BLaER1 treated with 17β-estradiol and CSF1 and Interleukin-3, amounts not matched to agents 10 nM and 100 nM (cell line): ENCODE data around the gene STRADB.

Experiments
- H3K27ac ChIP-seq, 11 experiments: shearing (Covaris generic); formaldehyde crosslinking; 2 replicates each; pipeline ENCODE4 v1.8.1; 2022
- H3K27me3 ChIP-seq, 11 experiments: shearing (Covaris generic); formaldehyde crosslinking; 2 replicates each; pipeline ENCODE4 v1.8.1; 2022
- H3K36me3 ChIP-seq, 11 experiments: shearing (Covaris generic); formaldehyde crosslinking; 2 replicates each; pipeline ENCODE4 v1.8.1; 2022
- H3K4me1 ChIP-seq, 10 experiments: shearing (Covaris generic); formaldehyde crosslinking; 2 replicates each; pipeline ENCODE4 v1.8.1; 2022
- H3K4me2 ChIP-seq, 11 experiments: shearing (Covaris generic); formaldehyde crosslinking; 2 replicates each; pipeline ENCODE4 v1.8.1; 2022
- H3K4me3 ChIP-seq, 10 experiments: shearing (Covaris generic); formaldehyde crosslinking; 2 replicates each; pipeline ENCODE4 v1.8.1; 2022
- H3K9ac ChIP-seq, 11 experiments: shearing (Covaris generic); formaldehyde crosslinking; 2 replicates each; pipeline ENCODE4 v1.8.1; 2022
- H3K9me3 ChIP-seq, 11 experiments: shearing (Covaris generic); formaldehyde crosslinking; replicated peaks in 1 of 11; 2 replicates each; pipeline ENCODE4 v1.8.1; 2022
- H4K20me1 ChIP-seq, 11 experiments: shearing (Covaris generic); formaldehyde crosslinking; 2 replicates each; pipeline ENCODE4 v1.8.1; 2022
- Cebpa-rat ChIP-seq, 11 experiments: shearing (Covaris generic); IDR thresholded peaks; 2 replicates each; pipeline ENCODE4 v1.8.1; 2022

Gene STRADB

DNA sequence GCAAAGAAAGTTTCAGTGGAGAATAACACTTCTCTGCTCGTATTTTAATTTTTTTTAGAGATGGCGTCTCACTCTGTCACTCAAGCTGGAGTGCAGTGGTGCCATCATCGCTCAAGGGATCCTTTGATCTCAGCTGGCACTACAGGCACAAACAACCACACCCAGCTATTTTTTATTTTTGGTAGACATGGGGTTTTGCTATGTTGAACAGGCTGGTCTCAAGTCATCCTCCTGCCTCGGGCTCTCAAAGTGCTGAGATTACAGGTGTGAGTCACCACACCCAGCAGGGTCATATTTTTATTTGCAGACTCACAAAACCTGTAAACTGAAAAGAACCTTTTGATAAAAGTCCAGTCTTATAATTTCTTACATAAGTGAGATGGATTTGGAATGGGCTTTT is 2.8 kb upstream of the STRADB start:
- Histone ChIP-seq H3K4me2 (peak overlapping the region in 5 of 11 experiments; percentile 2 to 21 (median 6); a peak in 2 of 22 replicates), H3K4me1 (peaks cover 19 to 40% (median 35%) of the 10 kb centered on the region in 10 experiments), H3K4me3 (no peak overlapping the region)

DNA sequence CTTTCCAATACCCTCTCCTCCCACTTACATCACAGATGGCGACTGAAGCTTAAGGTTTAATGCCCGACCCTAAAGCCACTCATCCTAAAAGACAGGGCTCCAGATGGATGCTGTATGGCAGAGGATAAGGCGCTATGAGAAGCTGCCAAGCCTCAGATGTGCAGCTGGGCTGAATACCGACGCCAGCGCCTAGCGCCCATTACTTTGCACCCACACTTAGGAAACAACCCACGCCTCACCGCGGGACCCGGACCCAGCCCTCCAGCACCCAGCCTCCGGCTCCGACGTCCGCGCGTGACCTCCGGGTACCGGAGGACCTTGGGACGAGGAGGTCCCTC is 617 bp upstream of the STRADB start:
- no peaks in the 10 kb centered on the region for H3K9me3 ChIP-seq
- H3K27ac ChIP-seq = peak overlapping the region; percentile 42 to 90 (median 85); a peak in 21 of 22 replicates
- TF ChIP-seq Cebpa-rat (IDR thresholded peaks at IDR 0.05) = no peak
- H3K4me2 ChIP-seq = peak overlapping the region; percentile 81 to 96 (median 89)
- peaks cover 19 to 38% (median 31%) of the 10 kb centered on the region in 10 experiments for H3K4me1 ChIP-seq
- no peaks in the 10 kb centered on the region for H3K27me3 ChIP-seq
- H3K4me3 ChIP-seq = peak overlapping the region; percentile 73 to 90 (median 85)
- H3K36me3 ChIP-seq = peaks cover 0 to 18% (median 2%) of the 10 kb centered on the region in 11 experiments; a peak in 8 of 22 replicates
- H3K9ac ChIP-seq = peak overlapping the region; percentile 80 to 93 (median 86)
- H4K20me1 ChIP-seq = peaks cover 0 to 10% (median 0%) of the 10 kb centered on the region in 11 experiments; a peak in 3 of 22 replicates

More for the DNA sequence above, 2.8 kb upstream of the STRADB start:
- no peak overlapping the region for H3K27ac ChIP-seq
- H3K9me3 ChIP-seq = no peaks in the 10 kb centered on the region
- H3K27me3 ChIP-seq = no peaks in the 10 kb centered on the region
- H3K36me3 ChIP-seq = peaks cover 0 to 12% (median 0%) of the 10 kb centered on the region in 11 experiments; a peak in 2 of 22 replicates
- H3K9ac ChIP-seq = no peak overlapping the region
- TF ChIP-seq Cebpa-rat (IDR thresholded peaks at IDR 0.05) = no peak
- peaks cover 0 to 22% (median 0%) of the 10 kb centered on the region in 11 experiments; a peak in 4 of 22 replicates for H4K20me1 ChIP-seq

DNA sequence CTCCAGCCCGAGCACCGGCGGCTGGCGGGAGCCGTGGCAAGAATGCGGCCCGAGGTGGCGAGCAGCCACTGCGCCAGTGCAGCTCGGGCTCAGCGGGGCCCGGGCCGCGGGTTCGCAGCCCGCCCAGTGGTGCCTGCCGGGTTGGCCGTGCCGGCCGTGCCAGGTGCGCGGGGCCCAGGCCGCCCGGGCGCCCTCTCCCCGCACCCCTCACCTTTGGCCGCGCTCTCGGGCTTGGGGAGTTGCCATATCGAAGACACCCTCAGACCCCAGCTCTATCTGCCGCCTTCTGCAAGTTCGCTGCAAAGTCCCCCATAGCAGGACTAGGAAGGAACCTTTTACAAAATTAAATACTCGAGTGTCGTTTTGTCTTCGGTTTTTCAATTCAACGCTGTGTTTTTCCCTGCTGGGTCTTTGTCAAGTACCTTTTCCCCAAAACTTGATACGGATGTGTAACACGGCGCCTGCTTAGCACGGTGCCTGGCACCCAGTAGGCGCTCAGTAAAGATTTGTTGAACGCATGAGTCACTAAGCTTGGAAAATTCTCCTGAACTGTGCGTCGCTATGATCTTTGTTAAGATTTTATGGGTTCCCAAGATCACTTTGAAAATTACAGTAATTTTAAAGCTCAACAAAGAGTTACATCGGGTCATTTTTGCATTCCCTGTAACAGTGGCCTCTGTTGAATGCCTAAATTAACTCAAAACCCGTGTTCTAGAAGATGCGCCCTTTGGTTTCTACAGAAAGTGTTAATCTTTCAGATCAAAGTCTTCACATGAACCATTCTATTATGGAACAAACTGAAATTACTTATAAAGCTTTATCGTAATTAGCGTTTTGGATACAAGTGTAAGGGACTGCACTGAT is 750 bp downstream of the STRADB start:
- Histone ChIP-seq H3K27me3 (no peaks in the 10 kb centered on the region), H3K4me1 (peaks cover 19 to 36% (median 31%) of the 10 kb centered on the region in 10 experiments), H3K27ac (peak overlapping the region; percentile 43 to 90 (median 85); a peak in 21 of 22 replicates), H3K36me3 (peaks cover 0 to 20% (median 4%) of the 10 kb centered on the region in 11 experiments; a peak in 8 of 22 replicates), H3K4me2 (peak overlapping the region; percentile 71 to 97 (median 85)), H3K9ac (peak overlapping the region; percentile 80 to 93 (median 86)), H3K9me3 (no peaks in the 10 kb centered on the region), H4K20me1 (peaks cover 0 to 7% (median 0%) of the 10 kb centered on the region in 11 experiments; a peak in 3 of 22 replicates), H3K4me3 (peak overlapping the region; percentile 73 to 90 (median 85))
- TF ChIP-seq Cebpa-rat (IDR thresholded peaks at IDR 0.05) = no peak

DNA sequence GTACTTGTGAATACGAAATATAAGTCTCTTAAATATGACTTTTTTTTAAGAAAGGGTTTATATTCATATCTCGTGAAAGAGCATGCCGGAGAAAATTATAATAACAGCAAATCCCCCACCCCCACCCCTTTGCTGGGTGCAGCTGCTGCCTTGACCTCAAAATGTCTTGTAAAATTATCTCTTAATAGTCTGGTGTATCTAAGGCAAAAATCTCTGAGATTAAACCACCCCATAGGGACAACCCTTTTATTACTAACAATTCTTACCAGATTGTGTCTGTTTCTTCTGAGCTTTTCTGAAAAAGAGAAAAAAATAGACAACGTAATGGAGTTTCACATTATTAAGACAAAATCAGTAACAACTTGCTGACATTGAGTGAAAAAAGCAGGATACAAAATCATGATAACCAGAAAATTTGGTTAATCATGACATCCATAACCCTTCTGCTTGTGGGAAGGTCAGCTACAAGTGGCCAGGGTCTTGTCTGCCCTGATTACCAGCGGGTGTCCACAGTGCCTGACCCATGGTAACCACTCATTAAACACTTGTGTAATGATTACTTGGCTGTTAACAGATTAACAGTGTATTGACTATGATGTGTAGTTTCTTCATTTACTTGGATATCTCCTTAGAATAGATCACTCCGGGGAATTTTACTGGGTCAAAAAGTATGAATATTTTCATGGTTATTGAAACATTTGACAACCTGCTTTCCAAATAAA is 1.5 kb downstream of the STRADB start:
- H3K27me3 ChIP-seq = no peaks in the 10 kb centered on the region
- H3K4me3 ChIP-seq = peak overlapping the region in 3 of 10 experiments; percentile 85 to 90 (median 88); a peak in 3 of 20 replicates
- no peaks in the 10 kb centered on the region for H3K9me3 ChIP-seq
- no peak for TF ChIP-seq Cebpa-rat (IDR thresholded peaks at IDR 0.05)
- peak overlapping the region; percentile 71 to 97 (median 85); a peak in 19 of 22 replicates for H3K4me2 ChIP-seq
- peak overlapping the region in 1 of 11 experiments; percentile 85; a peak in 1 of 22 replicates for H3K9ac ChIP-seq
- no peaks in the 10 kb centered on the region; a peak in 1 of 22 replicates for H4K20me1 ChIP-seq
- H3K4me1 ChIP-seq = peaks cover 19 to 40% (median 31%) of the 10 kb centered on the region in 10 experiments
- H3K36me3 ChIP-seq = peaks cover 0 to 16% (median under 1%) of the 10 kb centered on the region in 11 experiments; a peak in 7 of 22 replicates
- H3K27ac ChIP-seq = no peak overlapping the region

DNA sequence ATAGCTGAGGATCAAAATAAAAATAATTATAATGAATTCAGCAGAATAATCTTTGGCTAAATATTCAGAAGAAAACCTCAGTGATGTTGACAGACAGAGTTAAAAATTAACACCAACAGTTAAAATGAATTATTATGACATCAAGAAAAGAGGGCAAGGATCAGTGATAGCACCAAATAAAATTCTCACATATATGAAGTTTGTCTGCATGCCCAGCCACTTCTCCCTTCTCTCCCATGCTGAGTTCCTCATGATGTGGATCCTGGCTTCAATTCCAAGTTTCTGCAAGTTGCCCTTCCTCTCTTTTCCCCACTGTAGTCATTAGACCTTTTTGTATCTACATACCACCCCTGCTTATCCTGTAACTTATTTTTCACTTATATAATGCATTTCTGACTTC is 6.8 kb downstream of the STRADB start:
- no peak for TF ChIP-seq Cebpa-rat (IDR thresholded peaks at IDR 0.05)
- Histone ChIP-seq H3K9me3 (peaks cover 0 to 21% (median 17%) of the 10 kb centered on the region in 11 experiments; a peak in 19 of 22 replicates), H3K27ac (no peak overlapping the region; a peak in 1 of 22 replicates), H3K4me3 (no peak overlapping the region), H4K20me1 (no peaks in the 10 kb centered on the region), H3K36me3 (peaks cover 36 to 53% (median 45%) of the 10 kb centered on the region in 11 experiments), H3K4me2 (no peak overlapping the region), H3K4me1 (peaks cover 0 to 6% (median 0%) of the 10 kb centered on the region in 10 experiments; a peak in 3 of 20 replicates), H3K9ac (no peak overlapping the region), H3K27me3 (no peaks in the 10 kb centered on the region)

DNA sequence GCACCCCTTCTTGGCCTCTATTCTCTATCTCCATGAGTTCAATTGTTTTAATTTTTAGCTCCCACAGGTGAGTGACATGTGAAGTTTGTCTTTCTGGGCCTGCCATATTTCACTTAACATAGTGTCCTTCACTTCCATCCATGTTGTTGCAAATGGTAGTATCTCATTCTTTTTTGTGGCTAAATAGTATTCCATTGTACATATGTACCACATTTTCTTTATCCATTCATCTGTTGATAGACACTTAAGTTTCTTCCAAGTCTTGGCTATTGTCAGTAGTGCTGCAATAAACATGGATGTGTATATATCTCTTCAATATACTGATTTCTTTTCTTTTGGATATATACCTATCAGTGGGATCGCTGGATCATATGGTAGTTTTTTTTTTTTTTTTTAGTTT is 9.0 kb downstream of the STRADB start:
- no peaks in the 10 kb centered on the region for H3K27me3 ChIP-seq
- H3K4me2 ChIP-seq = no peak overlapping the region
- no peak overlapping the region for H3K27ac ChIP-seq
- H3K9me3 ChIP-seq = peaks cover 0 to 21% (median 17%) of the 10 kb centered on the region in 11 experiments; a peak in 19 of 22 replicates
- H3K4me1 ChIP-seq = peaks cover 0 to 6% (median 0%) of the 10 kb centered on the region in 10 experiments; a peak in 3 of 20 replicates
- H3K9ac ChIP-seq = no peak overlapping the region
- H3K4me3 ChIP-seq = no peak overlapping the region
- TF ChIP-seq Cebpa-rat (IDR thresholded peaks at IDR 0.05) = no peak
- peaks cover 52 to 71% (median 59%) of the 10 kb centered on the region in 11 experiments for H3K36me3 ChIP-seq
- H4K20me1 ChIP-seq = no peaks in the 10 kb centered on the region

DNA sequence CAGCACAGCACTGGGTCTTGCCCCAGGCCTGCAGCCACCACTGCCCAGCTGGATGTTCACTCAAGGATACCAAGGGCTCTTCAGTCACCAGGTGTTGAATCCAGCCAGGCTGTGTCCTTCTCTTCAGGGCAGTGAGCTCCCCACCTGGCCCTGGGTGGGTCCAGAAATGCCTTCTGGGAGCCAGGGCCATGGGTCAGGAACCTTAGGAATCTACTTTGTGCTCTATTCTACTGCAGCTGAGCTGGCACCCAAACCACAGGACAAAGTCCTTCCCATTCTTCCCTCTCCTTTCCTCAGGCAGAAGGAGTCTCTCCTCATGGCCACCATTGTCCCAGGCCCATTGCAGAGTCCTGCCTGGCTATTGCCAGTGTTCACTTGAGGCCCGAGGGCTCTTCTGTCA is 13.0 kb downstream of the STRADB start:
- H3K9ac ChIP-seq = no peak overlapping the region
- H3K36me3 ChIP-seq = peaks cover 39 to 86% (median 65%) of the 10 kb centered on the region in 11 experiments
- peaks cover 0 to 21% (median 17%) of the 10 kb centered on the region in 11 experiments; a peak in 19 of 22 replicates for H3K9me3 ChIP-seq
- no peak overlapping the region for H3K4me3 ChIP-seq
- no peak overlapping the region for H3K4me2 ChIP-seq
- H3K27me3 ChIP-seq = no peaks in the 10 kb centered on the region
- no peak overlapping the region for H3K27ac ChIP-seq
- no peak for TF ChIP-seq Cebpa-rat (IDR thresholded peaks at IDR 0.05)
- no peaks in the 10 kb centered on the region for H3K4me1 ChIP-seq
- no peaks in the 10 kb centered on the region for H4K20me1 ChIP-seq

DNA sequence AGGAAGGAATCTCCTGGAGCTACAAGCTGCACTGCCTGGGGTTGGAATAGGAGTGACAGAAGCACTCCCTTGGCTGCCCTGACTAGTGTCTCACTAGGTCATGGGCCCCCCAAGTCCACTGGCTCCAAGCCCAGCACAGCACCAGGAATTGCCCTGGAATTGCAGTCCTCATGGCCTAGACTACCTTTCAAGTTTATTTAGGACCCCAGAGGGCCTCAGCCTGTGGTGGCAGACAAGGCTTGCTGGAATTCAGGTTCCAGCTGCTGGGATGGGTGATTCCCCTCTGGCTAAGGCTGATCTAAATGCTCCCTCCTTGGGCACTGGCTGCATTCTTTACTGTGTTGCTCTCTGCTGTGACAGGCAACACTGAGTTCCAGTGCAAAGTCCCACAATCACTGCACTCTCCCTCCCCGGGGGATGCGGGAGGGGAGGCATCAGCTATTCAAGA is 14.0 kb downstream of the STRADB start:
- no peak overlapping the region for H3K27ac ChIP-seq
- H3K36me3 ChIP-seq = peaks cover 31 to 89% (median 65%) of the 10 kb centered on the region in 11 experiments
- H3K4me2 ChIP-seq = no peak overlapping the region
- no peaks in the 10 kb centered on the region for H3K27me3 ChIP-seq
- H3K4me3 ChIP-seq = no peak overlapping the region
- H3K9me3 ChIP-seq = peaks cover 0 to 18% (median 14%) of the 10 kb centered on the region in 11 experiments; a peak in 19 of 22 replicates
- no peaks in the 10 kb centered on the region for H3K4me1 ChIP-seq
- TF ChIP-seq Cebpa-rat (IDR thresholded peaks at IDR 0.05) = no peak
- no peaks in the 10 kb centered on the region for H4K20me1 ChIP-seq
- H3K9ac ChIP-seq = no peak overlapping the region
